ENCODE results near the gene PRPF31. TPM values are rescaled to one million over a fixed set of nuclear protein-coding genes. Genes with fewer than 3 reads are reported as not detected.

PRPF31 gene
- total RNA-seq, 1 donor = 46.7 TPM

DNA sequence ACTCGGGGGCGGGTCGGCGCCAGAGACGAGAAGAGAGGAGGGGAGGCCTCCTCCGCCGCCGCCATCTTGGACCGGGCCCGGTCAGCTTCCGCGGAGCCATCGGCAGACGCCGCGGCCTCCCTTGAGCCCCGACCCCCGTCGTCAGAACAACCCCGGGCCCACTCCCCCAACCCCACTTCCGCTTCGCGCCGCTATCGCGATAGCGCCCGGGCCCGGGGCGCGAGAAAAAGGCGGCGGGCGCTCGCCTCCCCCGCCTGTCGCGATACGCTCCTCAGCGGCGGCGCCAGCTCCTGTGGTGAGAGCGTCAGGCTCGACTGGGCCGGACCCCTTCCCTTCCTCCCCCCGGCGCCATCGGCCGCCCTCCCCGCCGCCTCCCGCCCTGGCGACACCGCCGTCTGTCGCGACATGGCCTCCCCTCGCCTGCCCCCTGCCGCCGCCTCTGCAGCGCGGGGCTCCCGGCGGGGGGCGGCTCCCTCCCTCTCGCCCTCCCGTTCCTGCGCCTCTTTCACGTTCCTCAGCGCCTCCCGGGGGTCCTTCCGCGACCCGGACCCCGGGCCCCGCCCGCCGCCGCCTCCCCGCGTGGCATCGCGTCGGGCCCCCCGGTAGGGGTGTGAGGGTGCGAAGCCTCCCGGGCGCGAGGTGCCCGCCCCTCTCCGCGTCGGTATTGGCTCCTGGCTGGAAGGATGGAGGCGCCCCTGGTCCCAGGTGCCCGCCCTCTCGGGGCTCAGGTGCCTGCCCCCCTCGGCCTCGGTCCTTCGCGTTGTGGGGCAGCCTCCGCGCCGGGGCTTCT lies 22.3 kb downstream of the PRPF31 start, which contains the start of gene CNOT3:
CNOT3 (plus strand) TSS at position 64 of the 790 bp plus-strand sequence. CDS start 5,217 bp downstream, outside the sequence.
- Histone ChIP-seq H3K4me1 (ENCODE audit: insufficient read depth, low read length) (peaks cover 19% of the 10 kb centered on the region), H3K27me3 (ENCODE audit: insufficient read depth, low read length) (no peaks in the 10 kb centered on the region), H4K20me1 (ENCODE audit: insufficient read depth, low read length) (peaks cover 46% of the 10 kb centered on the region), H3K4me2 (ENCODE audit: insufficient read depth, low read length) (peak within 1 kb of the TSS; percentile 99), H3K79me2 (ENCODE audit: insufficient read depth, low read length) (peaks cover 53% of the 10 kb centered on the region), H3K27ac (ENCODE audit: low read depth, low read length) (peak within 1 kb of the TSS; percentile 73), H3K4me3 (ENCODE audit: insufficient read depth, low read length) (peak within 1 kb of the TSS; percentile 87), H3K9me3 (ENCODE audit: low read depth, low read length) (no peaks in the 10 kb centered on the region), H2AFZ (ENCODE audit: low read length) (peak within 1 kb of the TSS; percentile 81), H3K36me3 (ENCODE audit: insufficient read depth, low read length) (peaks cover 34% of the 10 kb centered on the region)
- TF ChIP-seq, protein P1, sequence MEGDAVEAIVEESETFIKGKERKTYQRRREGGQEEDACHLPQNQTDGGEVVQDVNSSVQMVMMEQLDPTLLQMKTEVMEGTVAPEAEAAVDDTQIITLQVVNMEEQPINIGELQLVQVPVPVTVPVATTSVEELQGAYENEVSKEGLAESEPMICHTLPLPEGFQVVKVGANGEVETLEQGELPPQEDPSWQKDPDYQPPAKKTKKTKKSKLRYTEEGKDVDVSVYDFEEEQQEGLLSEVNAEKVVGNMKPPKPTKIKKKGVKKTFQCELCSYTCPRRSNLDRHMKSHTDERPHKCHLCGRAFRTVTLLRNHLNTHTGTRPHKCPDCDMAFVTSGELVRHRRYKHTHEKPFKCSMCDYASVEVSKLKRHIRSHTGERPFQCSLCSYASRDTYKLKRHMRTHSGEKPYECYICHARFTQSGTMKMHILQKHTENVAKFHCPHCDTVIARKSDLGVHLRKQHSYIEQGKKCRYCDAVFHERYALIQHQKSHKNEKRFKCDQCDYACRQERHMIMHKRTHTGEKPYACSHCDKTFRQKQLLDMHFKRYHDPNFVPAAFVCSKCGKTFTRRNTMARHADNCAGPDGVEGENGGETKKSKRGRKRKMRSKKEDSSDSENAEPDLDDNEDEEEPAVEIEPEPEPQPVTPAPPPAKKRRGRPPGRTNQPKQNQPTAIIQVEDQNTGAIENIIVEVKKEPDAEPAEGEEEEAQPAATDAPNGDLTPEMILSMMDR (IDR thresholded peaks at IDR 0.05; ENCODE audit: extremely low read depth, low read depth, low read length) = no peak
- DNase-seq (ENCODE audit: insufficient read length, low spot score, missing footprints) = peak; percentile 91

DNA sequence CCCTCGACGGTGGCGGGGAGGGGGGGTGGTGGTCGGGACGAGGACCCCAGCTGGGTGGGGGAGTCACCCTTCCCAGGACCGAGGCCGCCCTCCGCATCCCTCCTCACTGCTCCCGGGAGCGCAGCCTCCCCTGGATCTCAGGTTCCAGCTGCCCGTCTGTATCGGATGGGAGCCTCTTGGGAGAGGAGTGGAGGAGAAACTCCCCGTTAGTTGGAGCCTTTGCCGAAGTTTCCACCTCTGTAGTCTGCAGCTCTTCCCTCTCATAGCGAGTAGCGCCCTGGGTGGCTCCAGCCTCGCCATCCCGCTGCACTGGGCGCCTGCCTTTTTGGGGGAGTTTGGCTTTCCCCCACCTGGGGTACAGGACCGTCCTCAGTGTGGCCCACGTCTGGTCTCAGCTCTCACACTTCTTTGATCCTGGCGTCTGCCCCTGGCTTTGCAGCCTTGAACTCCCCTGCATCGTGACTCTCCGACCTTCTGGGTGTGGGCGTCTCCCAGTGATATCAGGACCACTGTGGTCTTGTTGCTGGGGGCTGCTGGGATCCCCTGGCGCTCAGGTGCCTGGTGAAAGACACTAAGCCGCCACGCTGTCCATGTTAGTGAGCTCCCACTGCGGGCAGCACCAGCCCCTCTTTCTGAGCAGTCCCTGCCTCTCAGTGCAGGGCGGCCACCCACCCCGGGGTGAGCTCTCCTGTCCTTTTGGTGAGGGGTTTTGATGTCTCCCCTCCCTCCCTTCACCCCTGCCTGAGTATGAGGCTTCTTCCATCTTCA lies 23.1 kb downstream of the PRPF31 start:
- peak overlapping the region; percentile 90 for H3K4me2 ChIP-seq (ENCODE audit: insufficient read depth, low read length)
- H3K79me2 ChIP-seq (ENCODE audit: insufficient read depth, low read length) = peaks cover 59% of the 10 kb centered on the region
- H4K20me1 ChIP-seq (ENCODE audit: insufficient read depth, low read length) = peaks cover 47% of the 10 kb centered on the region
- TF ChIP-seq, protein P1 (IDR thresholded peaks at IDR 0.05; ENCODE audit: extremely low read depth, low read depth, low read length) = no peak
- H3K27ac ChIP-seq (ENCODE audit: low read depth, low read length) = no peak overlapping the region
- H3K36me3 ChIP-seq (ENCODE audit: insufficient read depth, low read length) = peaks cover 42% of the 10 kb centered on the region
- no peak for DNase-seq (ENCODE audit: insufficient read length, low spot score, missing footprints)
- H3K9me3 ChIP-seq (ENCODE audit: low read depth, low read length) = no peaks in the 10 kb centered on the region
- peaks cover 19% of the 10 kb centered on the region for H3K4me1 ChIP-seq (ENCODE audit: insufficient read depth, low read length)
- H3K27me3 ChIP-seq (ENCODE audit: insufficient read depth, low read length) = no peaks in the 10 kb centered on the region
- H2AFZ ChIP-seq (ENCODE audit: low read length) = no peak overlapping the region
- peak overlapping the region; percentile 87 for H3K4me3 ChIP-seq (ENCODE audit: insufficient read depth, low read length)

- peaks cover 60% of the 10 kb centered on the region for H4K20me1 ChIP-seq (ENCODE audit: insufficient read depth, low read length)
- no peak overlapping the region for H3K4me2 ChIP-seq (ENCODE audit: insufficient read depth, low read length)
- no peak overlapping the region for H3K27ac ChIP-seq (ENCODE audit: low read depth, low read length)
- H3K4me3 ChIP-seq (ENCODE audit: insufficient read depth, low read length) = no peak overlapping the region
- H3K79me2 ChIP-seq (ENCODE audit: insufficient read depth, low read length) = peaks cover 59% of the 10 kb centered on the region
- H3K36me3 ChIP-seq (ENCODE audit: insufficient read depth, low read length) = peaks cover 68% of the 10 kb centered on the region
- H2AFZ ChIP-seq (ENCODE audit: low read length) = no peak overlapping the region
- H3K4me1 ChIP-seq (ENCODE audit: insufficient read depth, low read length) = peaks cover 12% of the 10 kb centered on the region
- no peaks in the 10 kb centered on the region for H3K9me3 ChIP-seq (ENCODE audit: low read depth, low read length)
- H3K27me3 ChIP-seq (ENCODE audit: insufficient read depth, low read length) = no peaks in the 10 kb centered on the region
- no peak for DNase-seq (ENCODE audit: insufficient read length, low spot score, missing footprints)
- TF ChIP-seq, protein P1 (IDR thresholded peaks at IDR 0.05; ENCODE audit: extremely low read depth, low read depth, low read length) = no peak
These were observed 25.8 kb downstream of the PRPF31 start for GRCh38 chr19:54141356-54141755.
